IPS-15b (cell line): ENCODE data around the gene CZIB.
"Not testable (repeated sequence)": the region's sequence is repeated elsewhere in the genome, so short reads cannot be mapped to it uniquely, and the experiment has no call there.

Source experiments
- H3K27me3 ChIP-seq: one replicate; pipeline ENCODE4 v1.6.1; 2013; ENCODE audit warnings: low read length; ENCODE audit not compliant: control insufficient read depth, insufficient read depth
- H3K36me3 ChIP-seq: one replicate; pipeline ENCODE4 v1.6.1; 2013; ENCODE audit warnings: low read length; ENCODE audit not compliant: control insufficient read depth, insufficient read depth
- H3K4me1 ChIP-seq: one replicate; pipeline ENCODE4 v1.6.1; 2013; ENCODE audit warnings: mild to moderate bottlenecking, low read length; ENCODE audit not compliant: control insufficient read depth, insufficient read depth
- H3K4me3 ChIP-seq: one replicate; pipeline ENCODE4 v1.5.1; 2013; ENCODE audit warnings: low read depth, low read length
- H3K9ac ChIP-seq: one replicate; pipeline ENCODE4 v1.6.1; 2013; ENCODE audit warnings: low read depth, mild to moderate bottlenecking, low read length
- H3K9me3 ChIP-seq: one replicate; pipeline ENCODE4 v1.6.1; 2013; ENCODE audit warnings: mild to moderate bottlenecking, low read length; ENCODE audit not compliant: control insufficient read depth, insufficient read depth

CZIB gene

DNA sequence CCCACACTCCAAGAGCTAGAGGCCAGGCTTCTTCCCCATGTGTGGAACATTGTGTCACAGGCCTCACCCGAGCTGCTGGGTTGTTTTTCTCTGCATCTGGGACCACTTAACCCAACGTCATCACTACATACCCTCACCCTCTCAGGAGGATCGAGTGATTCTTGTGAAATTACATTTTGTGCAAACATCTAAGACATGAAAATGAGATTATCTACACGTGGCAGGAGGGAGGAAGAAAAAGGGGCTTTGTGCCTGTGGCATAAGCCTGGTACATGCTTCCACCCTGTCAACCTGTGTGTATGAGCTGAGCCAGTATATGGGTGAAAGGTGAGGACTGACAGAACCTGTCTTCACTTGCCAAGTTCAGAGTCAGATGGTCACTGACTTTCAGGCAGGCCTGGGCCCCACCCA, 22.2 kb downstream of the CZIB start:
- peaks cover 6% of the 10 kb centered on the region for H3K36me3 ChIP-seq
- H3K4me3 ChIP-seq = no peak overlapping the region
- no peaks in the 10 kb centered on the region for H3K9me3 ChIP-seq
- peaks cover 13% of the 10 kb centered on the region for H3K4me1 ChIP-seq
- no peak overlapping the region for H3K9ac ChIP-seq
- H3K27me3 ChIP-seq = peaks cover 13% of the 10 kb centered on the region

DNA sequence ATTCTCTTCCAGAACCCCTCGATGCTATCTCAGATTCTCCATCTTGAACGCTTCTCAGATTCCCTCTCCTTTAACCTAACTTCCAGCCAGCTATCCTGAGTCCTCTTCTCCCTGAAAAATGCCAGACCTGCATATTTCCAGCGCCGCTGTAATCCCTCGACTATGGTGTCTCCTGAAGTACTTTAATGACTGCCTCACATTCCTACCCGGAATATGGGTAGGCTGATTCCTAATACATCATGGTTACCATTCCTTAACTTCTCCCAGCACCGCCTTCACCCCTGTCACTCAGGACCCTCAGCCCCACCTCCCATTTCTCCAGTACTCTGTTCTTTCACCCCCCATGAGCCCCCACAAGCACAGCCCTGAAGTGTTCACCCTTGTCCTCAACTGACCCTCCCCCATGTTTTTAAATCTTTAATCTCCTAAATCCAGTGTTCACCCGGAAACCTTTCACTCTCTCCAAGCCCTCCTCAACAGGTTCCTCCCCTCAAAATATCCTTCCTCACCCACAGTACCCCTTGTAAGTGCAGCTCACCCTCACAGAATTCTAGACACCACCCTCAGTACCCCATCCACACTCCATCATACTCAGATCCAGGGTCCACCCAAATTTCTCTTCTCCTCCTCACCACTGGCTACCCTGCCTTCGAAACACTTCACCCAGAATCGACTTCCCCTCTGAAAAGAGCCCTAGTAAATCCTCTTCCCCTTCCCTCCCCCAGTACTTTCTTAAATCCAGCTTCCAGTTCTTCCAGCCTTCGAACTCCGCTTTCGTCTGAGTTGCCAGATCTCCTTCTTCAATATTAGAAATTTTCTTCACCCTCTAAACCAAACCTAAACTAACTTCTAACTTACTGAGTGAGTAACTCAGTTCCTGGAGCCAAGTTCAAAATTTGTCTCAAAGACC, 22.9 kb downstream of the CZIB start:
- Histone ChIP-seq H3K9ac (peak overlapping the region; percentile 82), H3K4me1 (peaks cover 13% of the 10 kb centered on the region), H3K27me3 (peaks cover 14% of the 10 kb centered on the region), H3K9me3 (no peaks in the 10 kb centered on the region), H3K4me3 (peak overlapping the region; percentile 92), H3K36me3 (peaks cover 4% of the 10 kb centered on the region)

DNA sequence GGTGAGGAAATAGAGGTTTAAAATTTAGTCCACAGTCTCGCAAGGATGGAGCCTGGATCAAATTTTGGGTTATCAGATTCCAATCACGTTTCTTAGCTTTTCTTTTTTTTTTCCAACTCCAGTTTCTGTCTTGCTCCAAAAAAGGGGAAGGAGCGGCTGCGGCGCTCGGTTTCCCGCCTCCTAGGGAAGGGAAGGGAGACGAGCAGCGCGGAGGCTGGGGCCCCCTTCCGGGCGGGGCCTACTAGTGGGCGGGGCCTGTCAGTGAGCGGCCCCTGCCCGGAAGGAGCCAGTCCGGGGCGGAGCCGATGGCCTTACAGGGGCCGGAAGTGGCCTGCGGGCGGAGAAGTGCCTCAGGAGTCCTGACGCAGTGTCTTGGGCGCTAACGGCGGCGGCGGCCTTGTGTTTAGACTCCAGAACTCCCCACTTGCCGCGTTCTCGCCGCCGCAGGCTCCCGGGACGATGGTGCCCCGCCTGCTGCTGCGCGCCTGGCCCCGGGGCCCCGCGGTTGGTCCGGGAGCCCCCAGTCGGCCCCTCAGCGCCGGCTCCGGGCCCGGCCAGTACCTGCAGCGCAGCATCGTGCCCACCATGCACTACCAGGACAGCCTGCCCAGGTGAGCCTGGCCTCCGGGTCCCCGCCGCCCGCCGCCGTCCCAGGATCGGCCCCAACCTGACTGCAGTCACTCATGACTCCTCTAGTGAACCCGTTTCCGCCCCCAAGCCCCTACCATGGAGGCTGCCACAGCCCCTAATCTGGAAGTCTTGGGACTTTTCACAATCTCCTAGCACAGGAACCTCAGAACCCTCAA, 23.7 kb downstream of the CZIB start, which contains the start of gene CPT2:
CPT2 (plus strand) TSS at position 340 of the 806 bp plus-strand sequence; CDS start at position 460, 120 bp downstream.
- Histone ChIP-seq H3K36me3 (no peaks in the 10 kb centered on the region), H3K9ac (peak within 1 kb of the TSS; percentile 82), H3K27me3 (peaks cover 14% of the 10 kb centered on the region), H3K9me3 (no peaks in the 10 kb centered on the region), H3K4me3 (peak within 1 kb of the TSS; percentile 92), H3K4me1 (peaks cover 13% of the 10 kb centered on the region)

DNA sequence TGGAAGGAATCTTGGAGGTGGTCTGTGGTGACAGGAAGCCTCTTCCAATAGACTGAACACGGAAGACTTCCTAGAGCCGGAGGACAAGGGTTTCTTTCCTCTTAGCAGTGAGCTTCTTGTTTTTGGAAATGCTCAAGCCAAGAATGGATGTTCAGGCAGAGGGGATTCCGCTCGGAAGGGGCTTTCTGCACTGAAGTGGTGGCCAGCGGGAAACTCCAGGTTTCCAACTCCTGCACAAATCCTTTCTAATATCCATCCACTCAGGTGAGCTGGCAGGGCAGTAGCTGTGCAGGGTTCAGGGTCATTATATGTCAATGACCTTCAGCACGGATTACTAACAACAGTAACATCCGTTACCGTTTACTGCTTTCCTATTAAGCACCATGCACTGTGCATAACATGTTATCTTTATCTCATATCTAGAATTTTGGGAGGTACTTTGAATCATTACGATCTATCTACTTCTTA, 24.4 kb downstream of the CZIB start:
- peaks cover 14% of the 10 kb centered on the region for H3K27me3 ChIP-seq
- peak overlapping the region; percentile 44 for H3K4me3 ChIP-seq
- peaks cover 13% of the 10 kb centered on the region for H3K4me1 ChIP-seq
- H3K9me3 ChIP-seq = no peaks in the 10 kb centered on the region
- H3K36me3 ChIP-seq = no peaks in the 10 kb centered on the region
- no peak overlapping the region for H3K9ac ChIP-seq

DNA sequence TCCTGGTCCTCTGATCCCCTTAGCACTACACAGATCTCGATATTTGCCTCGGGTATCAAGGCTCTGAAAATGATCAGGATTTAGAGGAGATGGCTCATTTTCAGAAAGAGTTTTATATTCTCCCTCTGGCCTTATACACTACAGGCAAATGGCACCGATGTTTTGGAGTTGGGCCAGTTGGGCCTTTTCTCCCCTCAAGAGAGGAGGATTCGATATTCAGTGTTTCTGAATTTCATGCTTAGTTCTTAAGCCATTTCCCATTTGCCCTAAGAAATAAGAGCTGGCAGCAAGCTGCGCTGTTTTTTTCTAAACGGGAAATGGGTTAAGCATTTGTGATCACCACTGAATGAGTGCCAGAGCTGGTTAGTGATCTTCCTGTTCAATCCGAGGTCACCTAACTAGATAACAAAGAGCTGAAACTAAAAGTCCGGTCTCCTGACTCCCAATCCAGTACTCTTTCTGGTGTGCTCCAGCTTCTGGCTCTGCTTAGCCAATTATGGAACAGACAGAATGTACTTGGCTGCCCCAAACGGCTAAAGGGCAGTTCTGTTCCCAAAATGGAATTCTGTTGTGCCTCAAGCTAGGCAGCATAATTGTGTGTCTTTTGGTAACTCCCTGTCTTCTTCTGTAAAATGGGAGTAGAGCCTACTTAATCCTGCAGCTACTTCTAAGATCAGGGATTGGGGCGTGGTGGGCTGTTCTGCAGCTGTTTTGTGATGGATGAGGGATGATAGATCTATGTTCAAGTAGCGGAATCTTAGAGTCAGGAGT, 25.0 kb downstream of the CZIB start:
- H3K9me3 ChIP-seq = no peaks in the 10 kb centered on the region
- H3K4me1 ChIP-seq = peaks cover 13% of the 10 kb centered on the region
- H3K27me3 ChIP-seq = peaks cover 14% of the 10 kb centered on the region
- no peaks in the 10 kb centered on the region for H3K36me3 ChIP-seq
- no peak overlapping the region for H3K9ac ChIP-seq
- no peak overlapping the region for H3K4me3 ChIP-seq

DNA sequence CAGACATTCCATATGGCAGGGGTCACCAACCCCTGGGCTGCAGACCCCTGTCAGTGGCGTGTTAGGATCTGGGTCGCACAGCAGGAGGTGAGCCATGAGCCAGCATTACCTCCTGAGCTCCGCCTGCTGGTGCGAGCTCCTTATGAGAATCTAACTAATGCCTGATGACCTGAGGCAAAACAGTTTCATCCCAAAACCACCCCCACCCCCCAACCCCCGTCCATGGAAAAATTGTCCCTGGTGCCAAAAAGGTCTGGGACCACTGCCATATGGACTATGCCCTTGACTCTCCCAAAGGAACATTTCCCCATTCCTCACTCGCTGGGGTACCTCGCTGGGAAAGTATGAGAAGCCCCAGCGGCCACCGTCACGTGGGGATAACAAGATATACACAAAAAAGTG, 30.2 kb downstream of the CZIB start:
- no peak overlapping the region for H3K4me3 ChIP-seq
- peaks cover 4% of the 10 kb centered on the region for H3K4me1 ChIP-seq
- peaks cover 3% of the 10 kb centered on the region for H3K27me3 ChIP-seq
- no peak overlapping the region for H3K9ac ChIP-seq
- H3K9me3 ChIP-seq = no peaks in the 10 kb centered on the region
- no peaks in the 10 kb centered on the region for H3K36me3 ChIP-seq

DNA sequence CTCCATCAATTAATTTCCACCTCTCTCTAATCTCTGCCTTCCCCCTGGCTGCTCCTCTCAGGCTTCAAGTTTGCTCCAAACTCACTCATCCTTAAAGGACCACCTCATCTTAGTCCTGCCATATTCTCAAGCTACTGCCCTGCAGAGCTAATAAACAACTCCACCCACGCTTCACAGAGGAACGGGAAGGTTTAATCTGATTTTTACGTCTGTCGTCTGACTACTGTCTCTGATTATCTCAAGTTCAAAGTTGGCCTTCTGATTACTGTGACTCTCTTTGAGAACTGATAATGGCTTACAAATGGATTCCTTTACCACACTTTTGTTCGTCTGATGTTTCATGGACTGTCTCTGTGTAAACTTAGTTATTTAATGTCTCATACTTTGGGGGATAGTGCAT, 31.4 kb downstream of the CZIB start:
- H3K36me3 ChIP-seq = no peaks in the 10 kb centered on the region
- H3K9ac ChIP-seq = no peak overlapping the region
- peaks cover 3% of the 10 kb centered on the region for H3K27me3 ChIP-seq
- H3K4me1 ChIP-seq = peaks cover 4% of the 10 kb centered on the region
- no peak overlapping the region for H3K4me3 ChIP-seq
- H3K9me3 ChIP-seq = no peaks in the 10 kb centered on the region

DNA sequence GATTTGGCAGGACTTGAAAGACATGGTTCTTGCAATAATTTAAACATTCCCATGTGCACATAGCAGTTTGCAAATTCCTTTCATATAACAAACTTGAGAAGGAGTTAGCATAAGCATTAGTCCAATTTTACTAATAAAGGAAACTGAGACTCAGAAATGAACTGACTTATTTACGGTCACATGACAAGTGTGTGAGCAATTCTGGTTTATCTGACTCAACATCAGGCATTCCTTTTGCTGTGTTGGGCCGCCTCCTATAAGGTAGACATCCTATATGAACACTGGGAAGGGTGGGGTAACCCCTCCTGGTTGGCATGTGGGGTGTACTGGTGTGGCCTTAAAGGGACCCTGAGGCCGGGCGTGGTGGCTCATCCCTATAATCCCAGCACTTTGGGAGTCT, 32.3 kb downstream of the CZIB start:
- no peaks in the 10 kb centered on the region for H3K36me3 ChIP-seq
- no peak overlapping the region for H3K9ac ChIP-seq
- H3K4me1 ChIP-seq = peaks cover 4% of the 10 kb centered on the region
- H3K4me3 ChIP-seq = no peak overlapping the region
- H3K27me3 ChIP-seq = no peaks in the 10 kb centered on the region
- H3K9me3 ChIP-seq = no peaks in the 10 kb centered on the region

DNA sequence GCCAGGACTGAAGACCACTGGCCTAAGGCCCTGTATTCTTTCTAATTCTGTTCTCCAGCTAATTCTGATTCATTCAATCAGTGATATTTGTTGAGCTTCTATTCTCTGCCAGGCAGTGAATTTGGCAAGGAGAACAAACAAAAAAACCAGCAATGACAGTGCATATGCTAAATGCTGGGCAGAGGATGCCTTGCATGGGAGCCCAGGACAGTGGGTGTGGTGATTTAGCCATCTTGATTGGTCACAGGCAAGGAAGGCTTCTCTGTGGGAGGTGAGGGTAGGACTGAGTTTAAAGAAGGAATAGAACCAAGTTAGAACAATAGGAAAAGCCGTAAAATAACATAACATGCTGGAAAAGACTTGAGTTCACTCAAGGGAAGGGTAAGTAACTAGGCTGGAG, 33.0 kb downstream of the CZIB start:
- Histone ChIP-seq H3K9me3 (no peaks in the 10 kb centered on the region), H3K4me3 (no peak overlapping the region), H3K27me3 (no peaks in the 10 kb centered on the region), H3K9ac (no peak overlapping the region), H3K4me1 (peaks cover 4% of the 10 kb centered on the region), H3K36me3 (no peaks in the 10 kb centered on the region)

DNA sequence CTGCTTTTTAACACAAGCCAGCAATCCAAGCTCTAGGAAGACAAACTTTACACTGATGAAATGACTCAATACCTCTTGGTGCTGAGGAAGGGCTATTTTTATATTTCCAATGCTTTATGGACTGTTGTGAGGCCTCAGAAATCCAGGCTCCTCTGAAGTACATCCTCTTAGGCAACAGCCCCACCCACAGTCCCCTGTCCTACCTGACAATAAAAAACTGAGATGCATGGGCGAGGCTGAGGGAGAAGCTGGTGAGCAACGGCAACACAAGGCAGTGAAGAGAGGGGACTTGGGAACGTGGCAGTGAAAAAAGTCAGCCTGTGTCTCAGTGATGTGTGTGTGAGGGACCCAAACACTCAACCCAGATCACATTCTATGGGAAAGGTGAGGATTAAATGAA, 33.9 kb downstream of the CZIB start:
- Histone ChIP-seq H3K9ac (no peak overlapping the region), H3K36me3 (no peaks in the 10 kb centered on the region), H3K9me3 (no peaks in the 10 kb centered on the region), H3K4me3 (no peak overlapping the region), H3K4me1 (peaks cover 4% of the 10 kb centered on the region), H3K27me3 (no peaks in the 10 kb centered on the region)

DNA sequence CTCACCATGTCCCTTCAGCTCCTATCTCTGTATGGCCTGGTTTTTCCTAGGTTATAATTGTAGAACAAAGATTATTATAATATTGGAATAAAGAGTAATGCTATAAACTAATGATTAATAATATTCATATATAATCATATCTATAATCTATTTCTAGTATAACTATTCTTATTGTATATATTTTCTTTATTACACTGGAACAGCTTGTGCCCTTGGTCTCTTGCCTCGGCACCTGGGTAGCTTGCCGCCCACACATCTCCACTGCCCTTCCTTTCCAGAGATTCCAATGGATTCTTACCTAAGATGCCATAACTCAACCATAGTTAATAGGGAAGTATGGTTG, 34.5 kb downstream of the CZIB start:
- not testable (repeated sequence) for H3K4me3 ChIP-seq, H3K9ac ChIP-seq, H3K9me3 ChIP-seq, H3K36me3 ChIP-seq, H3K27me3 ChIP-seq, H3K4me1 ChIP-seq
